ENCODE results near the gene DPP10. TPM values are rescaled to one million over a fixed set of nuclear protein-coding genes. Genes with fewer than 3 reads are reported as not detected.

DPP10 gene
- total RNA-seq, 2 donors from 2014 or later = 3.1 to 11.2 TPM

- TF ChIP-seq CTCF (IDR thresholded peaks at IDR 0.05) (no peak), POLR2A (IDR thresholded peaks at IDR 0.05) (no peak)
- Histone ChIP-seq H3K27ac (no peak overlapping the region), H3K9me3 (peaks cover 0 to 5% (median 0%) of the 10 kb centered on the region in 3 donors), H3K36me3 (replicated peaks in 1 of 2; ENCODE audit: insufficient read depth in 1 of 2, low read depth in 2 of 2) (no peaks in the 10 kb centered on the region), H3K4me1 (no peaks in the 10 kb centered on the region), H3K4me3 (no peak overlapping the region), H3K27me3 (no peaks in the 10 kb centered on the region)
- DNase-seq (no peak), ATAC-seq (no peak)
- WGBS, 2 donors = 80 to 83% methylated on average over 7 of the region's 7 CpGs
- intact Hi-C loops (cut with DNase I) = no loop called here
Measured at GRCh38 chr2:114929225-114929624, 486.8 kb downstream of the DPP10 start.

GRCh38 chr2:114933671-114934241, 491.3 kb downstream of the DPP10 start:
- WGBS, 2 donors = 73 to 75% methylated on average over 4 of the region's 4 CpGs
- H3K36me3 ChIP-seq (replicated peaks in 1 of 2; ENCODE audit: insufficient read depth in 1 of 2, low read depth in 2 of 2) = no peaks in the 10 kb centered on the region
- no peak overlapping the region for H3K4me3 ChIP-seq
- TF ChIP-seq POLR2A (IDR thresholded peaks at IDR 0.05) (no peak), CTCF (IDR thresholded peaks at IDR 0.05) (no peak)
- ATAC-seq = no peak
- no peak for DNase-seq
- H3K9me3 ChIP-seq = peaks cover 0 to under 1% (median 0%) of the 10 kb centered on the region in 3 donors
- no peaks in the 10 kb centered on the region for H3K4me1 ChIP-seq
- no peak overlapping the region for H3K27ac ChIP-seq
- no peaks in the 10 kb centered on the region for H3K27me3 ChIP-seq
- intact Hi-C loops (cut with DNase I) = no loop called here

GRCh38 chr2:114935031-114935430, 492.6 kb downstream of the DPP10 start:
- no peaks in the 10 kb centered on the region for H3K27me3 ChIP-seq
- no peaks in the 10 kb centered on the region for H3K36me3 ChIP-seq (replicated peaks in 1 of 2; ENCODE audit: insufficient read depth in 1 of 2, low read depth in 2 of 2)
- no peak overlapping the region for H3K4me3 ChIP-seq
- no peak overlapping the region for H3K27ac ChIP-seq
- ATAC-seq = no peak
- DNase-seq = no peak
- TF ChIP-seq CTCF (IDR thresholded peaks at IDR 0.05) = no peak
- no peaks in the 10 kb centered on the region for H3K9me3 ChIP-seq
- intact Hi-C loops (cut with DNase I) = no loop called here
- H3K4me1 ChIP-seq = no peaks in the 10 kb centered on the region
- WGBS, 2 donors = 75 to 77% methylated on average over 7 of the region's 7 CpGs

- 66 to 69% methylated on average over 9 of the region's 9 CpGs for WGBS, 2 donors
- Histone ChIP-seq H3K9me3 (no peaks in the 10 kb centered on the region), H3K4me1 (no peaks in the 10 kb centered on the region), H3K36me3 (replicated peaks in 1 of 2; ENCODE audit: insufficient read depth in 1 of 2, low read depth in 2 of 2) (no peaks in the 10 kb centered on the region), H3K4me3 (no peak overlapping the region), H3K27me3 (no peaks in the 10 kb centered on the region), H3K27ac (no peak overlapping the region)
- DNase-seq (no peak), ATAC-seq (no peak)
- TF ChIP-seq POLR2A (IDR thresholded peaks at IDR 0.05) = no peak
- TF ChIP-seq CTCF (IDR thresholded peaks at IDR 0.05) = no peak
- intact Hi-C loops (cut with DNase I) = no loop called here
Measured at GRCh38 chr2:114937366-114937930, 495.0 kb downstream of the DPP10 start.

Measured in body of pancreas (tissue), 4 donors.